Activated CD8-positive, alpha-beta T cell treated with anti-CD3 and anti-CD28 coated beads for 36 hours (primary cell): ENCODE results near the gene KRT32. TPM values are rescaled to one million over a fixed set of nuclear protein-coding genes. Genes with fewer than 3 reads are reported as not detected.

Source experiments
- ATAC-seq: fragments of 200-7000 bp; cut with Tn5 transposase; one replicate; pipeline ENCODE4 v1.10.0; 2021; ENCODE audit warnings: mild to moderate bottlenecking, moderate library complexity
- CTCF ChIA-PET: fragments of 350-600 bp; sonication (Branson Sonifier 250); formaldehyde crosslinking; loops from one replicate; lab custom pipeline; 2021; ENCODE audit warnings: antibody characterized with exemption; lab: Charles Lee
- POLR2A ChIA-PET: fragments of 350-600 bp; sonication (Branson Sonifier 250); formaldehyde crosslinking; loops from one replicate; lab custom pipeline; 2021; ENCODE audit warnings: antibody characterized with exemption; lab: Charles Lee
- DNase-seq: peaks from one replicate; pipeline ENCODE4 v3.0.0-alpha.2; 2020
- H3K27ac Mint-ChIP-seq: one replicate; pipeline ENCODE4 v1.8.0; 2021; ENCODE audit warnings: mild to moderate bottlenecking, mixed read lengths
- H3K27me3 Mint-ChIP-seq: one replicate; pipeline ENCODE4 v1.8.0; 2021; ENCODE audit warnings: mixed read lengths
- H3K36me3 Mint-ChIP-seq: one replicate; pipeline ENCODE4 v1.8.0; 2021; ENCODE audit warnings: low read depth, mixed read lengths
- H3K4me1 Mint-ChIP-seq: one replicate; pipeline ENCODE4 v1.8.0; 2021; ENCODE audit warnings: low read depth, mixed read lengths
- H3K4me3 Mint-ChIP-seq: one replicate; pipeline ENCODE4 v1.8.0; 2021; ENCODE audit warnings: mild to moderate bottlenecking, moderate library complexity, mixed read lengths
- H3K9me3 Mint-ChIP-seq: one replicate; pipeline ENCODE4 v1.8.0; 2021; ENCODE audit warnings: mixed read lengths
- CTCF ChIP-seq: fragments of 200-600 bp; IDR thresholded peaks from one replicate; pipeline ENCODE4 v1.8.0; 2022; ENCODE audit warnings: antibody characterized with exemption, mild to moderate bottlenecking
- intact Hi-C: fragments of 100-400 bp; cut with micrococcal nuclease; formaldehyde crosslinking; loops from one replicate; pipeline ENCODE4 v1.10.0; 2022
- total RNA-seq, 2 experiments: library from RNA; stranded (reverse); gene quantifications; one replicate each; pipeline ENCODE4 v1.2.3, GENCODE V29; 2021

The KRT32 gene
- total RNA-seq, 2 experiments from 2014 or later: not detected

GRCh38 chr17:41474863-41475262 lies 7.7 kb upstream of the KRT32 start:
- ChIA-PET CTCF (interaction anchor here (1.2 to 1.4 kb wide), 2 partner anchors 12 to 74 kb away, joined by 3 read pairs; no protein-coding TSS in a partner anchor), POLR2A (no interaction called here)
- no peak overlapping the region for H3K27ac Mint-ChIP-seq
- no peak for DNase-seq
- H3K4me3 Mint-ChIP-seq: no peak overlapping the region
- H3K27me3 Mint-ChIP-seq: no peaks in the 10 kb centered on the region
- intact Hi-C loops: no loop called here
- H3K4me1 Mint-ChIP-seq: no peaks in the 10 kb centered on the region
- no peaks in the 10 kb centered on the region for H3K36me3 Mint-ChIP-seq
- H3K9me3 Mint-ChIP-seq: no peaks in the 10 kb centered on the region
- TF ChIP-seq CTCF: no peak
- ATAC-seq: no peak

GRCh38 chr17:41468346-41468745 lies 1.2 kb upstream of the KRT32 start:
- DNase-seq: no peak
- Mint-ChIP-seq H3K36me3 (no peaks in the 10 kb centered on the region), H3K27ac (no peak overlapping the region), H3K4me3 (no peak overlapping the region), H3K4me1 (no peaks in the 10 kb centered on the region), H3K27me3 (peaks cover 2% of the 10 kb centered on the region), H3K9me3 (no peaks in the 10 kb centered on the region)
- intact Hi-C loops: no loop called here
- no peak for ATAC-seq
- CTCF ChIA-PET: interaction anchor here (0.8 to 1.4 kb wide), 3 partner anchors 11 to 180 kb away, joined by 3 read pairs; no protein-coding TSS in a partner anchor
- no peak for TF ChIP-seq CTCF
- POLR2A ChIA-PET: no interaction called here

- Mint-ChIP-seq H3K4me1 (no peaks in the 10 kb centered on the region), H3K27ac (no peak overlapping the region), H3K36me3 (no peaks in the 10 kb centered on the region), H3K4me3 (no peak overlapping the region), H3K9me3 (no peaks in the 10 kb centered on the region), H3K27me3 (peaks cover 2% of the 10 kb centered on the region)
- POLR2A ChIA-PET: no interaction called here
- ATAC-seq: no peak
- no peak for DNase-seq
- no peak for TF ChIP-seq CTCF
- CTCF ChIA-PET: interaction anchor here (0.8 kb wide), 1 partner anchor 181 kb away, joined by 3 read pairs; no protein-coding TSS in a partner anchor
- intact Hi-C loops: no loop called here
Measured at GRCh38 chr17:41467561-41467960, 375 bp upstream of the KRT32 start.

GRCh38 chr17:41464682-41465081 lies 2.5 kb downstream of the KRT32 start:
- Mint-ChIP-seq H3K27ac (no peak overlapping the region), H3K4me1 (no peaks in the 10 kb centered on the region), H3K36me3 (no peaks in the 10 kb centered on the region), H3K4me3 (no peak overlapping the region), H3K9me3 (no peaks in the 10 kb centered on the region), H3K27me3 (peaks cover 2% of the 10 kb centered on the region)
- CTCF ChIA-PET: no interaction called here
- POLR2A ChIA-PET: no interaction called here
- intact Hi-C loops: no loop called here
- DNase-seq (no peak), ATAC-seq (no peak)
- TF ChIP-seq CTCF: no peak

- DNase-seq: no peak
- Mint-ChIP-seq H3K9me3 (no peaks in the 10 kb centered on the region), H3K27me3 (peaks cover 2% of the 10 kb centered on the region), H3K4me1 (no peaks in the 10 kb centered on the region), H3K4me3 (no peak overlapping the region), H3K27ac (no peak overlapping the region), H3K36me3 (no peaks in the 10 kb centered on the region)
- TF ChIP-seq CTCF: no peak
- CTCF ChIA-PET: interaction anchor here (1.4 kb wide), 1 partner anchor 23 kb away, joined by 3 read pairs; no protein-coding TSS in a partner anchor
- no peak for ATAC-seq
- POLR2A ChIA-PET: no interaction called here
- intact Hi-C loops: no loop called here
Measured at GRCh38 chr17:41464173-41464572, 3.0 kb downstream of the KRT32 start.
